Liver (tissue), 9 donors: Measurements from ENCODE around the gene ARHGAP1. TPM values are rescaled to one million over a fixed set of nuclear protein-coding genes. Genes with fewer than 3 reads are reported as not detected.

Source experiments
- DNase-seq: peaks from one replicate; pipeline ENCODE4 v3.0.0-alpha.2; 2017; ENCODE audit warnings: low spot score
- H3K27ac ChIP-seq, 2 donors: one replicate each; pipeline ENCODE4 v1.7.0; 2013; ENCODE audit warnings: inconsistent platforms in 2 of 2, low read length in 2 of 2, control low read depth in 1 of 2, low read depth in 1 of 2, mild to moderate bottlenecking in 1 of 2
- H3K27me3 ChIP-seq, 4 donors: one replicate each; pipeline versions ENCODE4 v1.6.1 to v1.7.0; 2013; ENCODE audit warnings: low read length in 3 of 4, inconsistent platforms in 1 of 4, mild to moderate bottlenecking in 1 of 4, moderate library complexity in 1 of 4; ENCODE audit not compliant: control insufficient read depth in 4 of 4, insufficient read depth in 4 of 4
- H3K36me3 ChIP-seq, 4 donors: one replicate each; pipeline versions ENCODE4 v1.6.1 to v1.7.0; 2013; ENCODE audit warnings: low read length in 3 of 4, mild to moderate bottlenecking in 3 of 4, low read depth in 1 of 4, moderate library complexity in 1 of 4; ENCODE audit not compliant: control insufficient read depth in 4 of 4, insufficient read depth in 3 of 4
- H3K4me1 ChIP-seq, 4 donors: one replicate each; pipeline versions ENCODE4 v1.6.1 to v1.7.0; 2013; ENCODE audit warnings: low read length in 3 of 4, mild to moderate bottlenecking in 3 of 4, moderate library complexity in 1 of 4; ENCODE audit not compliant: control insufficient read depth in 4 of 4, insufficient read depth in 4 of 4
- H3K4me3 ChIP-seq, 3 donors: one replicate each; pipeline versions ENCODE4 v1.6.1 to v1.7.0; 2013; ENCODE audit warnings: low read length in 3 of 3, control low read depth in 1 of 3, low read depth in 1 of 3, mild to moderate bottlenecking in 1 of 3
- H3K9ac ChIP-seq, 2 donors: one replicate each; pipeline ENCODE4 v1.7.0; 2013; ENCODE audit warnings: low read length in 2 of 2, mild to moderate bottlenecking in 2 of 2, moderate library complexity in 2 of 2, control low read depth in 1 of 2, low read depth in 1 of 2
- H3K9me3 ChIP-seq, 4 donors: one replicate each; pipeline versions ENCODE4 v1.6.1 to v1.7.0; 2013; ENCODE audit warnings: low read length in 3 of 4; ENCODE audit not compliant: control insufficient read depth in 4 of 4
- FOXA1 ChIP-seq: IDR thresholded peaks from 2 replicates; pipeline ENCODE4 v1.6.1; 2016; ENCODE audit warnings: antibody characterized with exemption
- FOXA2 ChIP-seq: IDR thresholded peaks from 2 replicates; pipeline ENCODE4 v1.6.1; 2016; ENCODE audit warnings: antibody characterized with exemption
- HNF4A ChIP-seq, 2 donors: conservative IDR thresholded peaks; 2 replicates each; pipeline ENCODE4 v1.6.1; 2016; ENCODE audit warnings: antibody characterized with exemption in 2 of 2, mild to moderate bottlenecking in 2 of 2
- HNF4G ChIP-seq: IDR thresholded peaks from 2 replicates; pipeline ENCODE4 v1.6.1; 2016; ENCODE audit warnings: antibody characterized with exemption
- RAD21 ChIP-seq, 2 donors: IDR thresholded peaks; 2 replicates each; pipeline ENCODE4 v1.6.1; 2016; ENCODE audit warnings: antibody characterized with exemption in 2 of 2, mild to moderate bottlenecking in 2 of 2
- RXRA ChIP-seq, 2 donors: IDR thresholded peaks; 2 replicates each; pipeline ENCODE4 v1.6.1; 2017 to 2018; ENCODE audit warnings: antibody characterized with exemption in 2 of 2, mild to moderate bottlenecking in 1 of 2
- SP1 ChIP-seq: IDR thresholded peaks from 2 replicates; pipeline ENCODE4 v1.6.1; 2018; ENCODE audit warnings: antibody characterized with exemption, mild to moderate bottlenecking
- WGBS: extraction: QIAGEN DNeasy Blood & Tissue Kit; methylation state at CpG from one replicate; pipeline ENCODE4 v1.1.7; 2013; 5-methylcytosine and 5-hydroxymethylcytosine counted together
- polyA plus RNA-seq, 2 donors: library from polyadenylated mRNA; stranded (reverse) in 1 of 2; unstranded in 1 of 2; fragments of 200-250 nt in 1 of 2; fragments of >200 nt in 1 of 2; fragmentation: Nextera tagmentation in 1 of 2; extraction: Ambion mirVana in 1 of 2; gene quantifications; one replicate each; pipeline versions ENCODE4 v1.2.1 to v1.2.3, GENCODE V29; 2013 to 2015
- total RNA-seq, 2 donors: library from RNA; depleted of rRNA; stranded (reverse); fragments of >200 nt; gene quantifications; one replicate each; pipeline ENCODE4 v1.2.3, GENCODE V29; 2014
- TF ChIP-seq, protein P1 (sequence below): fragments of 150-350 bp; IDR thresholded peaks from 2 replicates; pipeline ENCODE4 v1.5.1; 2017; ENCODE audit warnings: improper control_type of control experiment, low read depth, low read length; ENCODE audit not compliant: missing input control
- TF ChIP-seq, protein P2 (sequence below): IDR thresholded peaks from 2 replicates; pipeline ENCODE4 v1.6.1; 2016; ENCODE audit warnings: antibody characterized with exemption
- TF ChIP-seq, protein P3 (sequence below): IDR thresholded peaks from 2 replicates; pipeline ENCODE4 v1.6.1; 2016; ENCODE audit warnings: antibody characterized with exemption, mild to moderate bottlenecking
- TF ChIP-seq, protein P4 (sequence below): IDR thresholded peaks from 2 replicates; pipeline ENCODE4 v1.6.1; 2016; ENCODE audit warnings: antibody characterized with exemption
- TF ChIP-seq, protein P5 (sequence below): IDR thresholded peaks from 2 replicates; pipeline ENCODE4 v1.6.1; 2016; ENCODE audit warnings: antibody characterized with exemption
- donor health status: healthy.
- donor health status: healthy.
- donor health status: healthy.
- donor health status: healthy.
- donor health status: healthy.

The ARHGAP1 gene
- total and polyA plus RNA-seq, 4 donors, result 10.9 to 21.9 (median 20.1) TPM

DNA sequence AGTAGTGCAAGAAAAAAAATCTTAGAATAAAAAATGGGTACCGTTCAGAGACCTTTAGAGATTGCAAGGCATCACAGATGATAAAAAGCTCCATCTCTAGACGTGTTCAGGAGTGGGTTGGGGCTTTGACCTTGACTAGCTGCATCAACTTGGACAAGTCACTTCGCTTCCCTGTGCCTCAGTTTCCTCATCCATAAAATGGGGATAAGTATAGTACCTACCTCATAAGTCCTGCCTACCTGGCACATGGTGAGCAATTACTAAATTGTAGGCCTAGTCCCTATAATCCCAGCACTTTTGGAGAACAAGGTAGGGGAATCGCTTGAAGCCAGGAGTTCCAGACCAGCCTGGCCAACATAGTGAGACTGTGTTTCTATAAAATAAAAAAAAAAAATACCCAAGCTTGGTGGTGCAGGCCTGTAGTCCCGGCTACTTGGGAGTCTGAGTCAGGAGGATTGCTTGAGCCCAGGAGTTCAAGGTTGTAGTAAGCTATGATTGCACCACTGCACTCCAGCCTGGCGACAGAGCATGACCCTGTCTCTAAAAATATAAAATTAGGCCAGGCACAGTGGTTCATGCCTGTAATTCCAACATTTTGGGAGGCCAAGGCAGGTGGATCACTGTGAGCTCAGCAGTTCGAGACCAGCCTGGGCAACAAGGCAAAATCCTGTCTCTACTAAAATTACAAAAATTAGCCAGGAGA is 12.6 kb upstream of the ARHGAP1 start:
- Histone ChIP-seq H3K4me3 (no peak overlapping the region), H3K27ac (peak overlapping the region; percentile 55 to 78), H3K9ac (no peak overlapping the region), H3K36me3 (no peaks in the 10 kb centered on the region), H3K9me3 (no peaks in the 10 kb centered on the region), H3K4me1 (peaks cover 0 to 14% (median 8%) of the 10 kb centered on the region in 4 donors), H3K27me3 (no peaks in the 10 kb centered on the region)
- TF ChIP-seq RXRA (IDR thresholded peaks at IDR 0.05) (peak; percentile 33 to 37), HNF4A (conservative IDR thresholded peaks at IDR 0.05) (peak; percentile 12 to 24), RAD21 (IDR thresholded peaks at IDR 0.05) (no peak)
- WGBS, result 82% methylated on average over 7 of the region's 7 CpGs
- no peak for DNase-seq

DNA sequence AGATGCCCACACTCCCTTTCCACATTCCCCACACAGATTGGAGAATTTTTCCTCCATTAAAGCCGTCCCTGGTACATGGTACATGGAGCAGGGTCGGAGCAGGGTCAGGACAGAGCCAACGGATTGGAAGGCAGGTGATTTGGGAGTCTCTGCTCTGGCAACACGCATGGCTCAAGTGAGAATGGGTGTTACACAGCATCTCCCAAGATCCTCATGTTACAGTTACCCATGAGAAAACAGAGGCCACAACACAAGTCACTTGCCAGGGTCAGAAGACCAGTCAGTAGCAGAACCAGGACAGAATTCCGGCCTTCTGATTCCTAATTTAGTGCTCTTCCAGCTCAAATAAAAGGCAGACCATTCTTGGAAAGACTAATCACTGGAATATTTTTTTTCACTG is 10.9 kb upstream of the ARHGAP1 start:
- Histone ChIP-seq H3K27ac (peak overlapping the region; percentile 85 to 92), H3K36me3 (peaks cover 0 to 8% (median 4%) of the 10 kb centered on the region in 4 donors), H3K4me3 (no peak overlapping the region), H3K9ac (no peak overlapping the region), H3K27me3 (no peaks in the 10 kb centered on the region), H3K4me1 (peaks cover 0 to 13% (median 5%) of the 10 kb centered on the region in 4 donors), H3K9me3 (no peaks in the 10 kb centered on the region)
- no peak for DNase-seq
- 81% methylated on average over 5 of the region's 5 CpGs for WGBS
- TF ChIP-seq, protein P1, sequence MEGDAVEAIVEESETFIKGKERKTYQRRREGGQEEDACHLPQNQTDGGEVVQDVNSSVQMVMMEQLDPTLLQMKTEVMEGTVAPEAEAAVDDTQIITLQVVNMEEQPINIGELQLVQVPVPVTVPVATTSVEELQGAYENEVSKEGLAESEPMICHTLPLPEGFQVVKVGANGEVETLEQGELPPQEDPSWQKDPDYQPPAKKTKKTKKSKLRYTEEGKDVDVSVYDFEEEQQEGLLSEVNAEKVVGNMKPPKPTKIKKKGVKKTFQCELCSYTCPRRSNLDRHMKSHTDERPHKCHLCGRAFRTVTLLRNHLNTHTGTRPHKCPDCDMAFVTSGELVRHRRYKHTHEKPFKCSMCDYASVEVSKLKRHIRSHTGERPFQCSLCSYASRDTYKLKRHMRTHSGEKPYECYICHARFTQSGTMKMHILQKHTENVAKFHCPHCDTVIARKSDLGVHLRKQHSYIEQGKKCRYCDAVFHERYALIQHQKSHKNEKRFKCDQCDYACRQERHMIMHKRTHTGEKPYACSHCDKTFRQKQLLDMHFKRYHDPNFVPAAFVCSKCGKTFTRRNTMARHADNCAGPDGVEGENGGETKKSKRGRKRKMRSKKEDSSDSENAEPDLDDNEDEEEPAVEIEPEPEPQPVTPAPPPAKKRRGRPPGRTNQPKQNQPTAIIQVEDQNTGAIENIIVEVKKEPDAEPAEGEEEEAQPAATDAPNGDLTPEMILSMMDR, result no peak
- TF ChIP-seq, protein P2, sequence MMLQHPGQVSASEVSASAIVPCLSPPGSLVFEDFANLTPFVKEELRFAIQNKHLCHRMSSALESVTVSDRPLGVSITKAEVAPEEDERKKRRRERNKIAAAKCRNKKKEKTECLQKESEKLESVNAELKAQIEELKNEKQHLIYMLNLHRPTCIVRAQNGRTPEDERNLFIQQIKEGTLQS, result no peak
- TF ChIP-seq FOXA1, result no peak
- TF ChIP-seq, protein P3, sequence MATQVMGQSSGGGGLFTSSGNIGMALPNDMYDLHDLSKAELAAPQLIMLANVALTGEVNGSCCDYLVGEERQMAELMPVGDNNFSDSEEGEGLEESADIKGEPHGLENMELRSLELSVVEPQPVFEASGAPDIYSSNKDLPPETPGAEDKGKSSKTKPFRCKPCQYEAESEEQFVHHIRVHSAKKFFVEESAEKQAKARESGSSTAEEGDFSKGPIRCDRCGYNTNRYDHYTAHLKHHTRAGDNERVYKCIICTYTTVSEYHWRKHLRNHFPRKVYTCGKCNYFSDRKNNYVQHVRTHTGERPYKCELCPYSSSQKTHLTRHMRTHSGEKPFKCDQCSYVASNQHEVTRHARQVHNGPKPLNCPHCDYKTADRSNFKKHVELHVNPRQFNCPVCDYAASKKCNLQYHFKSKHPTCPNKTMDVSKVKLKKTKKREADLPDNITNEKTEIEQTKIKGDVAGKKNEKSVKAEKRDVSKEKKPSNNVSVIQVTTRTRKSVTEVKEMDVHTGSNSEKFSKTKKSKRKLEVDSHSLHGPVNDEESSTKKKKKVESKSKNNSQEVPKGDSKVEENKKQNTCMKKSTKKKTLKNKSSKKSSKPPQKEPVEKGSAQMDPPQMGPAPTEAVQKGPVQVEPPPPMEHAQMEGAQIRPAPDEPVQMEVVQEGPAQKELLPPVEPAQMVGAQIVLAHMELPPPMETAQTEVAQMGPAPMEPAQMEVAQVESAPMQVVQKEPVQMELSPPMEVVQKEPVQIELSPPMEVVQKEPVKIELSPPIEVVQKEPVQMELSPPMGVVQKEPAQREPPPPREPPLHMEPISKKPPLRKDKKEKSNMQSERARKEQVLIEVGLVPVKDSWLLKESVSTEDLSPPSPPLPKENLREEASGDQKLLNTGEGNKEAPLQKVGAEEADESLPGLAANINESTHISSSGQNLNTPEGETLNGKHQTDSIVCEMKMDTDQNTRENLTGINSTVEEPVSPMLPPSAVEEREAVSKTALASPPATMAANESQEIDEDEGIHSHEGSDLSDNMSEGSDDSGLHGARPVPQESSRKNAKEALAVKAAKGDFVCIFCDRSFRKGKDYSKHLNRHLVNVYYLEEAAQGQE, result no peak
- no peak for TF ChIP-seq RXRA (IDR thresholded peaks at IDR 0.05)
- TF ChIP-seq HNF4G, result no peak
- TF ChIP-seq, protein P4, sequence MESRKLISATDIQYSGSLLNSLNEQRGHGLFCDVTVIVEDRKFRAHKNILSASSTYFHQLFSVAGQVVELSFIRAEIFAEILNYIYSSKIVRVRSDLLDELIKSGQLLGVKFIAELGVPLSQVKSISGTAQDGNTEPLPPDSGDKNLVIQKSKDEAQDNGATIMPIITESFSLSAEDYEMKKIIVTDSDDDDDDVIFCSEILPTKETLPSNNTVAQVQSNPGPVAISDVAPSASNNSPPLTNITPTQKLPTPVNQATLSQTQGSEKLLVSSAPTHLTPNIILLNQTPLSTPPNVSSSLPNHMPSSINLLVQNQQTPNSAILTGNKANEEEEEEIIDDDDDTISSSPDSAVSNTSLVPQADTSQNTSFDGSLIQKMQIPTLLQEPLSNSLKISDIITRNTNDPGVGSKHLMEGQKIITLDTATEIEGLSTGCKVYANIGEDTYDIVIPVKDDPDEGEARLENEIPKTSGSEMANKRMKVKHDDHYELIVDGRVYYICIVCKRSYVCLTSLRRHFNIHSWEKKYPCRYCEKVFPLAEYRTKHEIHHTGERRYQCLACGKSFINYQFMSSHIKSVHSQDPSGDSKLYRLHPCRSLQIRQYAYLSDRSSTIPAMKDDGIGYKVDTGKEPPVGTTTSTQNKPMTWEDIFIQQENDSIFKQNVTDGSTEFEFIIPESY, result no peak
- TF ChIP-seq, protein P5, sequence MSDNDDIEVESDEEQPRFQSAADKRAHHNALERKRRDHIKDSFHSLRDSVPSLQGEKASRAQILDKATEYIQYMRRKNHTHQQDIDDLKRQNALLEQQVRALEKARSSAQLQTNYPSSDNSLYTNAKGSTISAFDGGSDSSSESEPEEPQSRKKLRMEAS, result no peak
- no peak for TF ChIP-seq SP1
- no peak for TF ChIP-seq FOXA2
